Testis (tissue), 3 donors: ENCODE results near the gene SPDYE16. TPM values are rescaled to one million over a fixed set of nuclear protein-coding genes. Genes with fewer than 3 reads are reported as not detected.
"Not testable (repeated sequence)": the region's sequence is repeated elsewhere in the genome, so short reads cannot be mapped to it uniquely, and the experiment has no call there.

Experiments
- DNase-seq: peaks from one replicate; pipeline ENCODE4 v3.0.0-alpha.2; 2019
- H3K27ac ChIP-seq, 2 donors: fragments of 200-600 bp; sonication (generic); one replicate each; pipeline ENCODE4 v1.5.1; 2019
- H3K27me3 ChIP-seq: fragments of 200-600 bp; sonication (generic); one replicate; pipeline ENCODE4 v1.5.1; 2019
- H3K36me3 ChIP-seq: fragments of 200-600 bp; sonication (generic); one replicate; pipeline ENCODE4 v1.5.1; 2017; ENCODE audit warnings: low read depth; ENCODE audit errors: missing control alignments
- H3K4me1 ChIP-seq: fragments of 200-600 bp; sonication (generic); one replicate; pipeline ENCODE4 v1.5.1; 2019
- H3K4me3 ChIP-seq, 2 donors: fragments of 200-600 bp; sonication (generic); one replicate each; pipeline ENCODE4 v1.5.1; 2017 to 2019
- H3K9me3 ChIP-seq: fragments of 200-600 bp; sonication (generic); one replicate; pipeline ENCODE4 v1.5.1; 2017
- POLR2A ChIP-seq: fragments of 450-650 bp; IDR thresholded peaks from one replicate; pipeline ENCODE4 v1.6.1; 2017; ENCODE audit warnings: antibody characterized with exemption, mild to moderate bottlenecking, moderate library complexity
- WGBS, 2 donors: methylation state at CpG; one replicate each; pipeline ENCODE4 v1.1.5; 2018; 5-methylcytosine and 5-hydroxymethylcytosine counted together
- intact Hi-C: fragments of 100-400 bp; cut with DNase I; formaldehyde crosslinking; loops from one replicate; pipeline ENCODE4 v1.15.1; 2023; ENCODE audit warnings: low total_unique reads
- polyA plus RNA-seq: library from polyadenylated mRNA; stranded (reverse); fragments of 350-450 nt; fragmentation: Illumina TruSeq; extraction: RNeasy Lipid Tissue Mini Kit (QIAGEN cat#74804); gene quantifications from one replicate; pipeline ENCODE4 v1.2.3, GENCODE V29; 2014; ENCODE audit warnings: low read depth, low replicate concordance; ENCODE audit not compliant: insufficient read depth
- total RNA-seq, 2 donors: library from RNA; depleted of rRNA; stranded (reverse); fragments of >200 nt; gene quantifications; one replicate each; pipeline ENCODE4 v1.2.3, GENCODE V29; 2016
- TF ChIP-seq, protein P1 (sequence below), 3 experiments: fragments of 450-650 bp in 2 of 3; fragments of 200-600 bp in 1 of 3; sonication (generic) in 1 of 3; IDR thresholded peaks; one replicate each; pipeline ENCODE4 v1.5.1; 2016 to 2019; ENCODE audit warnings: antibody characterized with exemption in 3 of 3, mild to moderate bottlenecking in 2 of 3, moderate library complexity in 1 of 3

Gene SPDYE16
- total and polyA plus RNA-seq, 3 donors from 2014 or later = 0.68 to 4.1 (median 1.3) TPM

DNA sequence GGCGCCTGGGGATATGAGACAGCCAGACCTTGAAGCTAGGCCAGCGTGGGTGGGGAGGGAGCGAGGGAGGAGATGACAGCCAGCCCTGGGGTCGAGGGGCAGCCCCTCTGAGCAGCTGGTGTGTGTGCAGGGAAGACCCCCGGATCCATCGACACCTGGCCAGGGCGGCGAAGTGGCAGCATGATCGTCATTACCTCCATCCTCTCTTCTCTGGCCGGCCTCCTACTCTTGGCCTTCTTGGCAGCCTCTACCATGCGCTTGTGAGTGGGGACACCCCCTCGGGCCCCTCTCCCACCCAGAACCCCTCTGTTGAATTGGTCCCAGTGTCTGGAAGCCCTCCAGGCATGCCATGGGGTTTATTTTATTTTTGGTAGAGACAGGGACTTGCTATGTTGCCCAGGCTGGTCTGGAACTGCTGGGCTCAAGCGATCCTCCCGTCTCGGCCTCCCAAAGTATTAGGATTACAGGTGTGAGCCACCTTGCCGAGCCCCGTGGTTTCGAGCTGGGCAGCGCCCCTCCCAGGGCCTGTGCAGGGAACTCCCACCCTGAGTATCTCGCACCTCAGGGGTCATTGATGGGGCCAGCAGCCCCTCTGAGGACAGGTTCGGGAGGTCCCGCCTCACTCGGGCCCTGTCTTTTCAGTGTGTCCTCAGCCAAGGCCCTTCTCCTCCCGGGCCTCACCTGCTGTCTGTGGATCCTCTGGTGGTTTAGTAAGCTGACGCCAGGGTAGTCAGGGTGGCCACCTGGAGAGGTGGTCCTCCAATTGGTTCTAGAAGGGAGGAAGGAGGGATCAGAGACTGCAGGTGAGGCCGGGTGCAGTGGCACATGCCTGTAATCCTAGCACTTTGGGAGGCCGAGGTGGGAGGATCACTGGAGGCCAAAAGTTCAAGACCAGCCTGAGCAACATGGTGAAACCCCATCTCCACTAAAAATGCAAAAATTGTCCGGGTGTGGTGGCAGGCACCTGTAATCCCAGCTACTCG lies 29.0 kb downstream of the SPDYE16 start:
- WGBS, 2 donors = 79 to 80% methylated on average over 29 of the region's 29 CpGs
- Histone ChIP-seq H3K4me3 (no peak overlapping the region), H3K9me3 (no peaks in the 10 kb centered on the region), H3K27ac (peak overlapping the region in 1 of 2 donors; percentile 33), H3K4me1 (peaks cover 19% of the 10 kb centered on the region), H3K36me3 (no peaks in the 10 kb centered on the region), H3K27me3 (no peaks in the 10 kb centered on the region)
- intact Hi-C loops = no loop called here
- TF ChIP-seq, protein P1, sequence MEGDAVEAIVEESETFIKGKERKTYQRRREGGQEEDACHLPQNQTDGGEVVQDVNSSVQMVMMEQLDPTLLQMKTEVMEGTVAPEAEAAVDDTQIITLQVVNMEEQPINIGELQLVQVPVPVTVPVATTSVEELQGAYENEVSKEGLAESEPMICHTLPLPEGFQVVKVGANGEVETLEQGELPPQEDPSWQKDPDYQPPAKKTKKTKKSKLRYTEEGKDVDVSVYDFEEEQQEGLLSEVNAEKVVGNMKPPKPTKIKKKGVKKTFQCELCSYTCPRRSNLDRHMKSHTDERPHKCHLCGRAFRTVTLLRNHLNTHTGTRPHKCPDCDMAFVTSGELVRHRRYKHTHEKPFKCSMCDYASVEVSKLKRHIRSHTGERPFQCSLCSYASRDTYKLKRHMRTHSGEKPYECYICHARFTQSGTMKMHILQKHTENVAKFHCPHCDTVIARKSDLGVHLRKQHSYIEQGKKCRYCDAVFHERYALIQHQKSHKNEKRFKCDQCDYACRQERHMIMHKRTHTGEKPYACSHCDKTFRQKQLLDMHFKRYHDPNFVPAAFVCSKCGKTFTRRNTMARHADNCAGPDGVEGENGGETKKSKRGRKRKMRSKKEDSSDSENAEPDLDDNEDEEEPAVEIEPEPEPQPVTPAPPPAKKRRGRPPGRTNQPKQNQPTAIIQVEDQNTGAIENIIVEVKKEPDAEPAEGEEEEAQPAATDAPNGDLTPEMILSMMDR (IDR thresholded peaks at IDR 0.05) = no peak
- no peak for TF ChIP-seq POLR2A
- no peak for DNase-seq

DNA sequence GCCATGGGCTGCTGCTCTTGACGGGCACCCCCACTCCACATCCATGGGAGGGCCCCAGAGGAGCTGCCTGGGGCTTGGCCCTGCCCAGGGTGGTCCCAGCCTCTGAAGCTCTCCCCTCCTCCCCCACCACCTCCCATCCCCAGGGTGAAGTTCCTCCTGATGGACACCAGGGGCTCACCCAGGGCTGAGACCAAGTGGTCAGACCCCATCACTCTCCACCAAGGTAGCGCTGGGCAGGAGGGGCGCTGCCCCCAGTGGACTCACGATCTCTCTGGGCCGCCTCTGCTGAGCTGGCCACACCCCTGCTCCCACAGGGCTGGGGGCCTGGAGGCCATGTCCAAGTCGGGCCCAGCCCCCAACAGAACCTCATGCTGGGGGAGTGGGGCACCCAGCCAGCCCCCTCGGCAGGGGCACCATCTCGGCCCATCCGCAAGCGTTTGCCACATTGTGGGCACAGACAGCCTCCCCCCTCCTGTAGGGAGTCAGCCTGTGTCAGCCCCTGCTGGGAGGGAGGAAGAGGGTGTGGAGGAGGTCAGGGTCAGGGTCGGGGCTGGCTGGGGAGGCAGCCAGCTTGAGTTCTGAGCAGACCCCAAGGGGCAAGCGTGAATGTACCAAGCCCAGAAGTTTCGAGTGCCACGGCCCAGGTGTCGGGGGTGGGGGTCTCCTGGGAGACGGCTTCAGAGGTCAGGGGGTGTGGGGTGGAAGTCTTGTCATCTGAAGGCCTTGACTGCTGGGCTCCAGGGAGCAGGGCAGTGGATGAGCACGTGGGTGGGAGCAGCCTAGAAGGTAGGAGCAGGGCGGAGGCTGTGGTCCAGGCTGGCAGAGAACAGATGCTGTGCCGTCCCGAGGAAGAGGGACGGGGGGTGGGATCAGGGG lies 29.9 kb downstream of the SPDYE16 start:
- Histone ChIP-seq H3K27me3 (no peaks in the 10 kb centered on the region), H3K4me3 (no peak overlapping the region), H3K9me3 (no peaks in the 10 kb centered on the region), H3K36me3 (no peaks in the 10 kb centered on the region), H3K4me1 (peaks cover 19% of the 10 kb centered on the region), H3K27ac (peak overlapping the region in 1 of 2 donors; percentile 33)
- 25 to 38% methylated on average over 6 to 21 of the region's 21 CpGs for WGBS, 2 donors
- intact Hi-C loops = no loop called here
- DNase-seq = peak; percentile 73
- TF ChIP-seq, protein P1 (IDR thresholded peaks at IDR 0.05) = peak in 1 of 3 experiments; percentile 32
- TF ChIP-seq POLR2A = no peak

- 82% methylated on average over 2 of the region's 31 CpGs; no CpG with 5 or more reads in 1 of the 2 donors for whole genome bisulfite sequencing, 2 donors
- peaks cover 19% of the 10 kb centered on the region for H3K4me1 ChIP-seq
- H3K27me3 ChIP-seq, H3K9me3 ChIP-seq, intact Hi-C loops, H3K4me3 ChIP-seq, H3K36me3 ChIP-seq, DNase-seq, H3K27ac ChIP-seq: not testable (repeated sequence)
These were observed 30.9 kb downstream of the SPDYE16 start for GRCh38 chr7:76511911-76512885.

DNA sequence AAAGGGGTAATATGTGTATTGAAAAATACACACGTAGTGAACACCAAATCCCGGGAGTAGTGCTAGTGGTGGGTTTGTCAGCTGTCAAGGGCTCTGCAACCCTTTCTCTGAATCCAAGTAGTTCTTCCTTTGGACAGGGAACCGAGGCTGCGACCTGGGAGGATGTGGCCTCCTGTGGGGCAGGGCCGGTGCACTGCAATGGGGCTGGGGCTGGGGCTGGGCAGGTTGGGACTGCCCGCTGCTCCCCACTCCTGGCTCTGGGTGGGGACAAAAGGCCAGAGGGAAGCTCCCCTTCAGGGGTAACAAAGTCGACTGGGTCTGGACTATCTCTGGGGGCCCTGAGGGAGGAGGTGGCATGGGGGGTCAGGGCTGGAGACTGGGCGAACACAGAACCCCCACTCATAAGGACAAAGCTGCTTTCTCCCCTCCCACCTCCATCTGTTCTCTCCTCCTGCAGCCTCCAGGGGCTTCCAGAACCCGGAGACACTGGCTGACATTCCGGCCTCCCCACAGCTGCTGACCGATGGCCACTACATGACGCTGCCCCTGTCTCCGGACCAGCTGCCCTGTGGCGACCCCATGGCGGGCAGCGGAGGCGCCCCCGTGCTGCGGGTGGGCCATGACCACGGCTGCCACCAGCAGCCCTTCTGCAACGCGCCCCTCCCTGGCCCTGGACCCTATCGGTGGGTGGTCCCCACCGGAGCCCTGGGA lies 31.7 kb downstream of the SPDYE16 start:
- H3K9me3 ChIP-seq, H3K4me3 ChIP-seq, intact Hi-C loops, H3K36me3 ChIP-seq, H3K27ac ChIP-seq, H3K27me3 ChIP-seq, DNase-seq: not testable (repeated sequence)
- WGBS, 2 donors = 48 to 71% methylated on average over 4 to 21 of the region's 24 CpGs
- H3K4me1 ChIP-seq = peaks cover 19% of the 10 kb centered on the region
